Measurements from ENCODE around the gene PDCD1. TPM values are rescaled to one million over a fixed set of nuclear protein-coding genes. Genes with fewer than 3 reads are reported as not detected.
A peak's percentile ranks its signal among the peaks of the same experiment; 100 is the strongest.

The PDCD1 gene
- total and polyA plus RNA-seq, 7 experiments from 2014 or later = 0.24 to 9.4 (median 0.85) TPM; not detected in 2

GRCh38 chr2:241859017-241859435 lies 332 bp upstream of the PDCD1 start:
- ChIA-PET POLR2A (interaction anchor here (1.2 to 1.5 kb wide), 2 partner anchors 20 to 22 kb away, joined by 4 to 6 read pairs; no protein-coding TSS in a partner anchor), CTCF (no interaction called here)
- Mint-ChIP-seq H3K27ac (peak overlapping the region in 1 of 9 donors; percentile 96), H3K9me3 (peaks cover 0 to under 1% (median 0%) of the 10 kb centered on the region in 11 donors), H3K27me3 (peaks cover under 1 to 26% (median 19%) of the 10 kb centered on the region in 5 donors), H3K4me3 (peak overlapping the region in 7 of 10 donors; percentile 38 to 91 (median 84)), H3K4me1 (peaks cover 14 to 44% (median 31%) of the 10 kb centered on the region in 7 donors), H3K36me3 (peaks cover 0 to under 1% (median 0%) of the 10 kb centered on the region in 5 donors)
- no peak overlapping the region for H3K27ac ChIP-seq (ENCODE audit: low read depth, low read length)
- intact Hi-C loops (cut with micrococcal nuclease) = loop anchor here in 1 of 2 donors (1.0 kb wide), 1 partner anchor 15 kb away; no protein-coding TSS in a partner anchor
- no peaks in the 10 kb centered on the region for H3K9me3 ChIP-seq (ENCODE audit: control insufficient read depth in 2 of 3, low read length in 3 of 3)
- ATAC-seq (peak; percentile 6), DNase-seq (no peak)
- H3K4me3 ChIP-seq (ENCODE audit: low read length) = peak overlapping the region; percentile 61
- H3K27me3 ChIP-seq (ENCODE audit: control insufficient read depth in 2 of 2, insufficient read depth in 2 of 2, low read length in 2 of 2) = peaks cover 0 to 3% of the 10 kb centered on the region in 2 donors
- no peaks in the 10 kb centered on the region for H3K36me3 ChIP-seq (ENCODE audit: control insufficient read depth in 2 of 3, insufficient read depth in 3 of 3, low read length in 3 of 3)
- H3K4me1 ChIP-seq (ENCODE audit: control insufficient read depth in 2 of 2, insufficient read depth in 2 of 2, low read length in 2 of 2) = peaks cover 23 to 56% of the 10 kb centered on the region in 2 donors

DNA sequence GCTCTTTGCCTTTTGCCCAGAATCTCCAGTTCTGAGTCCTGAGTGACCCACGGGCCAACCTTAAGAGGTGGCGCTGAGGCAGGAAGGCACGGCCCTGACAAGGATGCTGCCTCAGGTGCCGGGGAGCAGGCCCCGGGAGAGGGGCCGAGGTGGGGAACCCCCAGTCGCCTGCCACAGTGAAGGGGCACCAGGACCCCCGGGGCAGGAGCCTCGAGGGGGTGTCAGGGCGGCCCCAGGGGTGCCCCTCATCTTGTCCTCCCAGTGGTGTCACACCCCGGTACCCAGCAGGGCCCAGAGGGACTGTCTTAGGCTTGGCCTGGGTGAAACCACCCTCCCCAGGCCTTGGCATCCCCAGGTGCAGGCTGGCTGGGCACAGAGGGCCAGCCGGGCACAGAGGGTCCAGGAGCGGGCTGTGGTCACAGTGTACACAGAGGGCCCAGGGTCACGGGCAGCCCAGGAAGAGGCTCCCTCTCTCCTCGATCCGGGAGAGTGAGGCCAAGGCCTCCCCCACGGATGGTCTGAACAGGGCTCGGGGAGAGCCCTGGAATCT lies 1.0 kb downstream of the PDCD1 start:
- H3K4me1 Mint-ChIP-seq = peaks cover 6 to 35% (median 20%) of the 10 kb centered on the region in 7 donors
- peak overlapping the region in 8 of 10 donors; percentile 36 to 84 (median 64) for H3K4me3 Mint-ChIP-seq
- ChIA-PET POLR2A (no interaction called here), CTCF (no interaction called here)
- Histone ChIP-seq H3K27me3 (ENCODE audit: control insufficient read depth in 2 of 2, insufficient read depth in 2 of 2, low read length in 2 of 2) (peaks cover 0 to 3% of the 10 kb centered on the region in 2 donors), H3K36me3 (ENCODE audit: control insufficient read depth in 2 of 3, insufficient read depth in 3 of 3, low read length in 3 of 3) (no peaks in the 10 kb centered on the region), H3K4me3 (ENCODE audit: low read length) (peak overlapping the region; percentile 61), H3K9me3 (ENCODE audit: control insufficient read depth in 2 of 3, low read length in 3 of 3) (no peaks in the 10 kb centered on the region), H3K4me1 (ENCODE audit: control insufficient read depth in 2 of 2, insufficient read depth in 2 of 2, low read length in 2 of 2) (peaks cover 23 to 42% of the 10 kb centered on the region in 2 donors), H3K27ac (ENCODE audit: low read depth, low read length) (no peak overlapping the region)
- ATAC-seq (no peak), DNase-seq (peak in 1 of 9 donors; percentile 8)
- peaks cover 0 to 17% (median 12%) of the 10 kb centered on the region in 5 donors for H3K27me3 Mint-ChIP-seq
- H3K36me3 Mint-ChIP-seq = no peaks in the 10 kb centered on the region
- H3K9me3 Mint-ChIP-seq = no peaks in the 10 kb centered on the region
- intact Hi-C loops (cut with micrococcal nuclease) = loop anchor here in 1 of 2 donors (1.0 kb wide), 1 partner anchor 24 kb away; no protein-coding TSS in a partner anchor
- peak overlapping the region in 5 of 9 donors; percentile 38 to 81 (median 59) for H3K27ac Mint-ChIP-seq

GRCh38 chr2:241857041-241857541 lies 1.6 kb downstream of the PDCD1 start:
- peaks cover 6 to 33% (median 20%) of the 10 kb centered on the region in 7 donors for H3K4me1 Mint-ChIP-seq
- no peak overlapping the region for H3K4me3 ChIP-seq (ENCODE audit: low read length)
- H3K36me3 ChIP-seq (ENCODE audit: control insufficient read depth in 2 of 3, insufficient read depth in 3 of 3, low read length in 3 of 3) = no peaks in the 10 kb centered on the region
- CTCF ChIA-PET = no interaction called here
- H3K9me3 Mint-ChIP-seq = no peaks in the 10 kb centered on the region
- H3K27ac ChIP-seq (ENCODE audit: low read depth, low read length) = no peak overlapping the region
- POLR2A ChIA-PET = no interaction called here
- H3K27me3 ChIP-seq (ENCODE audit: control insufficient read depth in 2 of 2, insufficient read depth in 2 of 2, low read length in 2 of 2) = peaks cover 0 to 3% of the 10 kb centered on the region in 2 donors
- peak overlapping the region in 1 of 10 donors; percentile 62 for H3K4me3 Mint-ChIP-seq
- peaks cover 0 to 12% (median 10%) of the 10 kb centered on the region in 5 donors for H3K27me3 Mint-ChIP-seq
- no peaks in the 10 kb centered on the region for H3K36me3 Mint-ChIP-seq
- intact Hi-C loops (cut with micrococcal nuclease) = no loop called here
- H3K27ac Mint-ChIP-seq = peak overlapping the region in 1 of 9 donors; percentile 46
- DNase-seq = peak in 1 of 9 donors; percentile 6
- H3K4me1 ChIP-seq (ENCODE audit: control insufficient read depth in 2 of 2, insufficient read depth in 2 of 2, low read length in 2 of 2) = peaks cover 23 to 37% of the 10 kb centered on the region in 2 donors
- no peak for ATAC-seq
- no peaks in the 10 kb centered on the region for H3K9me3 ChIP-seq (ENCODE audit: control insufficient read depth in 2 of 3, low read length in 3 of 3)

DNA sequence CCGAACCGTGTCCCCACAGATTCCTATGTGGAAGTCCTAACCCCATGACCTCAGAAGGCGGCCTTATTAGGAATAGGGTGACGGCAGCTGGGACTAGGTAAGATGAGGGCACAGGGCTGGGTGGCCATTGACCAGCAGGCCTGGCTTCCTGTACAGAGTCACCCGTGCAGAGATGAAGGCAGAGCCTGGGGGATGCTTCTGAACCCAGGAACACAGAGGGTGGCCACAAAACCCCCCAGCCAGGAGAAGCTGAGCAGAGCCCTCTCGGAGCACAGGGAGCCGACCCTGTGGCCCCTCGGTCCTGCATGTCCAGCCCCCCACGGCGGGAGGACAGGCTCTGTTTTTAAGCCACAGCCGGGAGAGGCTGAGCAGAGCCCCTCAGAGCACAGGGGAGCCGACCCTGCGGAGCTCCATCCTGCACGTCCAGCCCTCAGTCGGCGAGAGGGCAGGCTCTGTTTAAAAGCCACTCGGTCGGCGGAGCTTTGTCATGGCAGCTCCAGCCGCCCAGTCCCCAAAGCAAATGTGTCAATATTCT lies 2.7 kb downstream of the PDCD1 start:
- Histone ChIP-seq H3K4me3 (ENCODE audit: low read length) (no peak overlapping the region), H3K9me3 (ENCODE audit: control insufficient read depth in 2 of 3, low read length in 3 of 3) (no peaks in the 10 kb centered on the region), H3K4me1 (ENCODE audit: control insufficient read depth in 2 of 2, insufficient read depth in 2 of 2, low read length in 2 of 2) (peaks cover 23 to 25% of the 10 kb centered on the region in 2 donors), H3K27me3 (ENCODE audit: control insufficient read depth in 2 of 2, insufficient read depth in 2 of 2, low read length in 2 of 2) (peaks cover 0 to 3% of the 10 kb centered on the region in 2 donors), H3K27ac (ENCODE audit: low read depth, low read length) (no peak overlapping the region), H3K36me3 (ENCODE audit: control insufficient read depth in 2 of 3, insufficient read depth in 3 of 3, low read length in 3 of 3) (no peaks in the 10 kb centered on the region)
- CTCF ChIA-PET = interaction anchor here (1.3 kb wide), 1 partner anchor 12 kb away, joined by 3 read pairs; no protein-coding TSS in a partner anchor
- ATAC-seq (no peak), DNase-seq (no peak)
- no peaks in the 10 kb centered on the region for H3K9me3 Mint-ChIP-seq
- POLR2A ChIA-PET = interaction anchor here (0.7 kb wide), 1 partner anchor 32 kb away, joined by 3 read pairs; no protein-coding TSS in a partner anchor
- peak overlapping the region in 1 of 10 donors; percentile 41 for H3K4me3 Mint-ChIP-seq
- peaks cover 6 to 22% (median 12%) of the 10 kb centered on the region in 7 donors for H3K4me1 Mint-ChIP-seq
- peaks cover 0 to under 1% (median 0%) of the 10 kb centered on the region in 5 donors for H3K27me3 Mint-ChIP-seq
- intact Hi-C loops (cut with micrococcal nuclease) = no loop called here
- peak overlapping the region in 1 of 9 donors; percentile 9 for H3K27ac Mint-ChIP-seq
- no peaks in the 10 kb centered on the region for H3K36me3 Mint-ChIP-seq

GRCh38 chr2:241855245-241855887 lies 3.3 kb downstream of the PDCD1 start:
- intact Hi-C loops (cut with micrococcal nuclease) = no loop called here
- CTCF ChIA-PET = interaction anchor here (1.3 kb wide), 1 partner anchor 11 kb away, joined by 3 read pairs; no protein-coding TSS in a partner anchor
- no peak overlapping the region for H3K4me3 Mint-ChIP-seq
- no peaks in the 10 kb centered on the region for H3K27me3 ChIP-seq (ENCODE audit: control insufficient read depth in 2 of 2, insufficient read depth in 2 of 2, low read length in 2 of 2)
- no peaks in the 10 kb centered on the region for H3K9me3 ChIP-seq (ENCODE audit: control insufficient read depth in 2 of 3, low read length in 3 of 3)
- ATAC-seq (no peak), DNase-seq (no peak)
- H3K36me3 Mint-ChIP-seq = no peaks in the 10 kb centered on the region
- POLR2A ChIA-PET = no interaction called here
- no peak overlapping the region for H3K27ac ChIP-seq (ENCODE audit: low read depth, low read length)
- peaks cover 6 to 18% (median 12%) of the 10 kb centered on the region in 7 donors for H3K4me1 Mint-ChIP-seq
- no peak overlapping the region for H3K4me3 ChIP-seq (ENCODE audit: low read length)
- H3K4me1 ChIP-seq (ENCODE audit: control insufficient read depth in 2 of 2, insufficient read depth in 2 of 2, low read length in 2 of 2) = peaks cover 19 to 23% of the 10 kb centered on the region in 2 donors
- H3K9me3 Mint-ChIP-seq = no peaks in the 10 kb centered on the region
- no peaks in the 10 kb centered on the region for H3K36me3 ChIP-seq (ENCODE audit: control insufficient read depth in 2 of 3, insufficient read depth in 3 of 3, low read length in 3 of 3)
- no peak overlapping the region for H3K27ac Mint-ChIP-seq
- H3K27me3 Mint-ChIP-seq = no peaks in the 10 kb centered on the region

GRCh38 chr2:241854342-241855244 lies 4.1 kb downstream of the PDCD1 start:
- ChIA-PET CTCF (interaction anchor here (1.3 kb wide), 1 partner anchor 10 kb away, joined by 3 read pairs; no protein-coding TSS in a partner anchor), POLR2A (no interaction called here)
- intact Hi-C loops (cut with micrococcal nuclease) = no loop called here
- peaks cover 14 to 15% of the 10 kb centered on the region in 2 donors for H3K4me1 ChIP-seq (ENCODE audit: control insufficient read depth in 2 of 2, insufficient read depth in 2 of 2, low read length in 2 of 2)
- H3K9me3 Mint-ChIP-seq = no peaks in the 10 kb centered on the region
- no peak overlapping the region for H3K27ac Mint-ChIP-seq
- DNase-seq = peak in 1 of 9 donors; percentile 1
- H3K4me1 Mint-ChIP-seq = peaks cover 2 to 13% (median 8%) of the 10 kb centered on the region in 7 donors
- H3K4me3 ChIP-seq (ENCODE audit: low read length) = no peak overlapping the region
- H3K27me3 ChIP-seq (ENCODE audit: control insufficient read depth in 2 of 2, insufficient read depth in 2 of 2, low read length in 2 of 2) = no peaks in the 10 kb centered on the region
- no peaks in the 10 kb centered on the region for H3K36me3 Mint-ChIP-seq
- no peaks in the 10 kb centered on the region for H3K9me3 ChIP-seq (ENCODE audit: control insufficient read depth in 2 of 3, low read length in 3 of 3)
- no peak overlapping the region for H3K4me3 Mint-ChIP-seq
- no peak for ATAC-seq
- no peaks in the 10 kb centered on the region for H3K36me3 ChIP-seq (ENCODE audit: control insufficient read depth in 2 of 3, insufficient read depth in 3 of 3, low read length in 3 of 3)
- H3K27ac ChIP-seq (ENCODE audit: low read depth, low read length) = no peak overlapping the region
- H3K27me3 Mint-ChIP-seq = no peaks in the 10 kb centered on the region

Data from naive thymus-derived CD4-positive, alpha-beta T cell (primary cell).